HepG2 (cell line): ENCODE measurements around the gene COG1. TPM values are rescaled to one million over a fixed set of nuclear protein-coding genes. Genes with fewer than 3 reads are reported as not detected.

Source experiments
- ATAC-seq: fragments of 200-7000 bp; cut with Tn5 transposase; 3 replicates; pipeline ENCODE4 v1.9.1; 2020; ENCODE audit warnings: mild to moderate bottlenecking, moderate library complexity
- BruUV-seq: library from RNA; stranded (reverse); fragments of 400-500 nt; replicated peaks from 2 replicates; lab custom pipeline; 2021; lab: Mats Ljungman, UMichigan
- CTCF ChIA-PET: fragments of 300-600 bp; formaldehyde crosslinking; extraction: SDS; loops from one replicate; lab custom pipeline; 2021; ENCODE audit warnings: low total read pairs, inconsistent platforms, low intra/inter-chr PET ratio; lab: Yijun Ruan, JAX
- POLR2A ChIA-PET: fragments of 350-600 bp; sonication (Branson Sonifier 250); formaldehyde crosslinking; loops from one replicate; lab custom pipeline; 2020; ENCODE audit warnings: antibody characterized with exemption, inconsistent platforms; lab: Yijun Ruan, JAX
- DNase-seq: peaks from one replicate; pipeline ENCODE4 v3.0.0-alpha.2; 2015; ENCODE audit warnings: low spot score
- FAIRE-seq: peaks from 3 replicates; lab custom pipeline; 2011; peaks lifted over from hg19 to GRCh38; lab: Jason Lieb, UNC
- H2AFZ ChIP-seq: one replicate; pipeline ENCODE4 v1.6.1; 2011; ENCODE audit warnings: low read length, inconsistent platforms
- H3K27ac ChIP-seq: fragments of 300-600 bp; 3 replicates; pipeline ENCODE4 v1.8.0; 2011; ENCODE audit warnings: mixed run types, mild to moderate bottlenecking, mixed read lengths, low read length, inconsistent platforms; ENCODE audit not compliant: insufficient read depth; ENCODE audit errors: extremely low read length
- H3K27me3 ChIP-seq, 2 experiments: fragments of 200-600 bp in 1 of 2; 2 replicates in 1 of 2; 3 replicates in 1 of 2; pipeline versions ENCODE4 v1.6.0 to v1.8.0; 2011; ENCODE audit warnings: low read length in 2 of 2, mild to moderate bottlenecking in 2 of 2, moderate library complexity in 2 of 2, inconsistent platforms in 1 of 2; ENCODE audit not compliant: insufficient read depth in 2 of 2, control insufficient read depth in 1 of 2
- H3K36me3 ChIP-seq, 2 experiments: fragments of 200-600 bp in 1 of 2; replicated peaks in 1 of 2; 2 replicates in 1 of 2; 3 replicates in 1 of 2; pipeline versions ENCODE4 v1.5.1 to v1.8.0; 2011; ENCODE audit warnings: low read length in 2 of 2, inconsistent platforms in 1 of 2; ENCODE audit not compliant: insufficient read depth in 2 of 2, control insufficient read depth in 1 of 2
- H3K4me1 ChIP-seq: 2 replicates; pipeline ENCODE4 v1.5.1; 2012; ENCODE audit warnings: low read length, inconsistent platforms; ENCODE audit not compliant: insufficient read depth
- H3K4me2 ChIP-seq: 2 replicates; pipeline ENCODE4 v1.6.0; 2011; ENCODE audit warnings: low read depth, low read length, inconsistent platforms
- H3K4me3 ChIP-seq, 3 experiments: fragments of 200-600 bp in 1 of 3; sonication (generic), shearing (Covaris generic) in 1 of 3; replicated peaks in 1 of 3; 2 replicates each; pipeline ENCODE4 v1.5.1; 2011 to 2016; ENCODE audit warnings: low read length in 3 of 3, inconsistent platforms in 2 of 3, low read depth in 2 of 3, mild to moderate bottlenecking in 2 of 3, control low read depth in 1 of 3, mixed read lengths in 1 of 3; ENCODE audit not compliant: insufficient read depth in 1 of 3
- H3K79me2 ChIP-seq: one replicate; pipeline ENCODE4 v1.6.1; 2011; ENCODE audit warnings: low read length, inconsistent platforms; ENCODE audit not compliant: insufficient read depth
- H3K9ac ChIP-seq: 2 replicates; pipeline ENCODE4 v1.6.0; 2011; ENCODE audit warnings: mild to moderate bottlenecking, low read depth, low read length, inconsistent platforms; ENCODE audit not compliant: insufficient read depth
- H3K9me3 ChIP-seq: 2 replicates; pipeline ENCODE4 v1.5.1; 2012; ENCODE audit warnings: mild to moderate bottlenecking, low read length
- H4K20me1 ChIP-seq: 2 replicates; pipeline ENCODE4 v1.6.0; 2011; ENCODE audit warnings: inconsistent platforms, mild to moderate bottlenecking, low read length, moderate library complexity; ENCODE audit not compliant: insufficient read depth
- ARID4A ChIP-seq: sonication (generic); formaldehyde crosslinking; IDR thresholded peaks from 2 replicates; pipeline ENCODE4 v1.5.0; 2020; ENCODE audit warnings: mild to moderate bottlenecking, missing genetic modification reagents, borderline replicate concordance
- BHLHE40 ChIP-seq: IDR thresholded peaks from 2 replicates; pipeline ENCODE4 v1.6.1; 2011; ENCODE audit warnings: low read length, improper control_type of control experiment
- CEBPB ChIP-seq: IDR thresholded peaks from 2 replicates; pipeline ENCODE4 v1.6.1; 2011; ENCODE audit warnings: low read depth, low read length, improper control_type of control experiment, borderline replicate concordance
- FOSL1 ChIP-seq: sonication (generic); formaldehyde crosslinking; IDR thresholded peaks from 2 replicates; pipeline ENCODE4 v1.9.0; 2021; ENCODE audit warnings: missing genetic modification reagents, borderline replicate concordance
- GZF1 ChIP-seq: sonication (generic); formaldehyde crosslinking; IDR thresholded peaks from 2 replicates; pipeline ENCODE4 v1.5.1; 2020; ENCODE audit warnings: mild to moderate bottlenecking, missing genetic modification reagents
- IRF2 ChIP-seq: IDR thresholded peaks from 2 replicates; pipeline ENCODE4 v1.6.1; 2018; ENCODE audit warnings: missing genetic modification reagents, missing compliant biosample characterization
- ZNF468 ChIP-seq: sonication (generic); formaldehyde crosslinking; IDR thresholded peaks from 2 replicates; pipeline ENCODE4 v1.8.0; 2022; ENCODE audit warnings: mild to moderate bottlenecking, moderate library complexity, missing genetic modification reagents
- ZNF629 ChIP-seq: sonication (generic); formaldehyde crosslinking; conservative IDR thresholded peaks from 2 replicates; pipeline ENCODE4 v1.5.0; 2020; ENCODE audit warnings: missing genetic modification reagents
- in situ Hi-C: cut with HindIII; loops from 2 replicates; pipeline ENCODE4 v1.10.0; 2017; ENCODE audit warnings: low pct_unique_long_range_greater_than_20kb; ENCODE audit not compliant: extremely low pct_ligation_motif_present
- intact Hi-C: fragments of 100-400 bp; cut with micrococcal nuclease; formaldehyde crosslinking; loops from one replicate; pipeline ENCODE4 v1.10.0; 2022; ENCODE audit not compliant: unreplicated experiment
- polyA plus RNA-seq, 8 experiments: library from polyadenylated mRNA; depleted of rRNA in 3 of 8; stranded (reverse) in 7 of 8; unstranded in 1 of 8; fragments of >200 nt; fragmentation: Illumina TruSeq in 4 of 8; extraction: Trizol in 4 of 8; gene quantifications; 2 replicates each; pipeline versions ENCODE4 v1.2.1 to v1.2.3, GENCODE V29; 2011 to 2016; ENCODE audit warnings: low read depth in 4 of 8, missing spikeins in 1 of 8, mixed read lengths in 1 of 8; ENCODE audit not compliant: insufficient read depth in 1 of 8
- total RNA-seq, 5 experiments: library from RNA; depleted of rRNA; stranded (reverse); fragments of >200 nt; fragmentation: Illumina TruSeq; extraction: Trizol; gene quantifications; 2 replicates each; pipeline ENCODE4 v1.2.3, GENCODE V29; 2016; ENCODE audit warnings: low read depth in 1 of 5
- TF ChIP-seq, protein P1 (sequence below): IDR thresholded peaks from 2 replicates; pipeline ENCODE4 v1.6.1; 2016; ENCODE audit warnings: low read depth, borderline replicate concordance
- TF ChIP-seq, protein P2 (sequence below): IDR thresholded peaks from 2 replicates; pipeline ENCODE4 v1.6.1; 2016; ENCODE audit warnings: low read depth, missing genetic modification reagents, missing compliant biosample characterization

The COG1 gene
- total and polyA plus RNA-seq, 2 of the 13 experiments (the other 11 are each of a cell fraction or from before 2014, with no cell fraction given): 36.6 to 39.7 TPM

- TF ChIP-seq ARID4A (CRISPR knock-in tag): no peak
- no peak for TF ChIP-seq BHLHE40
- TF ChIP-seq IRF2: no peak
- TF ChIP-seq CEBPB: no peak
- TF ChIP-seq ZNF629 (CRISPR knock-in tag): no peak
- no peak for TF ChIP-seq FOSL1
- TF ChIP-seq, protein P1, sequence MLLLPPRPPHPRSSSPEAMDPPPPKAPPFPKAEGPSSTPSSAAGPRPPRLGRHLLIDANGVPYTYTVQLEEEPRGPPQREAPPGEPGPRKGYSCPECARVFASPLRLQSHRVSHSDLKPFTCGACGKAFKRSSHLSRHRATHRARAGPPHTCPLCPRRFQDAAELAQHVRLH (CRISPR knock-in tag): no peak
These were observed 18.9 kb downstream of the COG1 start (continued) for GRCh38 chr17:73211745-73212144.

DNA sequence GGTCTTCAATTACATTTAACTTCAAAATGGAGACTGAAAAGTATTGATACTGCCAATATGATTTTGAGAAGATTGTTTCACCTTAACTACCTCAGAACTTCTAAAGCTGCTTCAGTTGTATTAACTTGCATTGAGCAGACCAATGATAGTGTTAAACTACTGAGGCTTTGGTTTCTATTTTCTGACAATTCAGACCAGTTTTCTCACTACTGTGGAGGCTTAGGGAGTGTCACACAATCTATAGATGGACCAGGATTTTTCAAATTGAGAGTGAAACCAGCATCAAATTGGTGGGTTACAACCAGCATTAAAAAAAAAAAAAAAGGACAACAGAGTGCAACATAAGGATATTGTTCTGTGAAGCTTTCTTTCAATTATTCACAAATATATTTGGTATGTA is 21.2 kb downstream of the COG1 start:
- Histone ChIP-seq H3K4me2 (no peak overlapping the region), H3K36me3 (peaks cover 12 to 37% of the 10 kb centered on the region in 2 experiments), H3K9me3 (no peaks in the 10 kb centered on the region), H2AFZ (no peak overlapping the region), H3K9ac (no peak overlapping the region), H4K20me1 (no peaks in the 10 kb centered on the region), H3K4me1 (peaks cover 12% of the 10 kb centered on the region; the same call in 1 of the 2 replicates), H3K27me3 (no peaks in the 10 kb centered on the region), H3K4me3 (no peak overlapping the region), H3K79me2 (peaks cover 10% of the 10 kb centered on the region), H3K27ac (no peak overlapping the region)
- ATAC-seq (no peak), FAIRE-seq (no peak), DNase-seq (no peak)
- intact Hi-C loops: no loop called here
- ChIA-PET POLR2A (interaction anchor here (0.7 kb wide), 1 partner anchor 228 kb away, joined by 4 read pairs; no protein-coding TSS in a partner anchor), CTCF (no interaction called here)
- in situ Hi-C loops: no loop called here
- TF ChIP-seq, protein P2, sequence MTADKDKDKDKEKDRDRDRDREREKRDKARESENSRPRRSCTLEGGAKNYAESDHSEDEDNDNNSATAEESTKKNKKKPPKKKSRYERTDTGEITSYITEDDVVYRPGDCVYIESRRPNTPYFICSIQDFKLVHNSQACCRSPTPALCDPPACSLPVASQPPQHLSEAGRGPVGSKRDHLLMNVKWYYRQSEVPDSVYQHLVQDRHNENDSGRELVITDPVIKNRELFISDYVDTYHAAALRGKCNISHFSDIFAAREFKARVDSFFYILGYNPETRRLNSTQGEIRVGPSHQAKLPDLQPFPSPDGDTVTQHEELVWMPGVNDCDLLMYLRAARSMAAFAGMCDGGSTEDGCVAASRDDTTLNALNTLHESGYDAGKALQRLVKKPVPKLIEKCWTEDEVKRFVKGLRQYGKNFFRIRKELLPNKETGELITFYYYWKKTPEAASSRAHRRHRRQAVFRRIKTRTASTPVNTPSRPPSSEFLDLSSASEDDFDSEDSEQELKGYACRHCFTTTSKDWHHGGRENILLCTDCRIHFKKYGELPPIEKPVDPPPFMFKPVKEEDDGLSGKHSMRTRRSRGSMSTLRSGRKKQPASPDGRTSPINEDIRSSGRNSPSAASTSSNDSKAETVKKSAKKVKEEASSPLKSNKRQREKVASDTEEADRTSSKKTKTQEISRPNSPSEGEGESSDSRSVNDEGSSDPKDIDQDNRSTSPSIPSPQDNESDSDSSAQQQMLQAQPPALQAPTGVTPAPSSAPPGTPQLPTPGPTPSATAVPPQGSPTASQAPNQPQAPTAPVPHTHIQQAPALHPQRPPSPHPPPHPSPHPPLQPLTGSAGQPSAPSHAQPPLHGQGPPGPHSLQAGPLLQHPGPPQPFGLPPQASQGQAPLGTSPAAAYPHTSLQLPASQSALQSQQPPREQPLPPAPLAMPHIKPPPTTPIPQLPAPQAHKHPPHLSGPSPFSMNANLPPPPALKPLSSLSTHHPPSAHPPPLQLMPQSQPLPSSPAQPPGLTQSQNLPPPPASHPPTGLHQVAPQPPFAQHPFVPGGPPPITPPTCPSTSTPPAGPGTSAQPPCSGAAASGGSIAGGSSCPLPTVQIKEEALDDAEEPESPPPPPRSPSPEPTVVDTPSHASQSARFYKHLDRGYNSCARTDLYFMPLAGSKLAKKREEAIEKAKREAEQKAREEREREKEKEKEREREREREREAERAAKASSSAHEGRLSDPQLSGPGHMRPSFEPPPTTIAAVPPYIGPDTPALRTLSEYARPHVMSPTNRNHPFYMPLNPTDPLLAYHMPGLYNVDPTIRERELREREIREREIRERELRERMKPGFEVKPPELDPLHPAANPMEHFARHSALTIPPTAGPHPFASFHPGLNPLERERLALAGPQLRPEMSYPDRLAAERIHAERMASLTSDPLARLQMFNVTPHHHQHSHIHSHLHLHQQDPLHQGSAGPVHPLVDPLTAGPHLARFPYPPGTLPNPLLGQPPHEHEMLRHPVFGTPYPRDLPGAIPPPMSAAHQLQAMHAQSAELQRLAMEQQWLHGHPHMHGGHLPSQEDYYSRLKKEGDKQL: no peak
- TF ChIP-seq GZF1 (no peak), ZNF468 (CRISPR knock-in tag) (no peak)
- BruUV-seq: no TSS peak
